OCI-LY3 (cell line): ENCODE data around the gene POLDIP2.

Experiments used
- H2AFZ ChIP-seq: fragments of 200-600, 300-600 bp; shearing (Covaris generic); 2 replicates; pipeline ENCODE4 v1.6.0; 2014; ENCODE audit warnings: antibody characterized with exemption, low read depth, low read length
- H3K27ac ChIP-seq: fragments of 200-600, 300-600 bp; sonication (generic); 2 replicates; pipeline ENCODE4 v1.5.1; 2014; ENCODE audit warnings: mild to moderate bottlenecking, low read length, moderate library complexity, mixed read lengths
- H3K27me3 ChIP-seq: fragments of 200-600, 300-600 bp; sonication (generic); 2 replicates; pipeline ENCODE4 v1.6.1; 2014; ENCODE audit warnings: low read depth, low read length, mixed read lengths
- H3K36me3 ChIP-seq: fragments of 200-600, 300-600 bp; sonication (generic); replicated peaks from 2 replicates; pipeline ENCODE3; 2014; ENCODE audit warnings: low read depth, low read length, mixed read lengths
- H3K4me1 ChIP-seq: fragments of 300-600, 200-600 bp; sonication (generic); 2 replicates; pipeline ENCODE4 v1.6.1; 2014; ENCODE audit warnings: low read length, mixed read lengths
- H3K4me2 ChIP-seq: fragments of 200-600, 300-600 bp; sonication (generic); 2 replicates; pipeline ENCODE4 v1.6.1; 2014; ENCODE audit warnings: low read length, mixed read lengths
- H3K4me3 ChIP-seq: fragments of 300-600, 200-600 bp; sonication (generic); 2 replicates; pipeline ENCODE4 v1.5.1; 2014; ENCODE audit warnings: antibody characterized with exemption, mild to moderate bottlenecking, low read length, moderate library complexity
- H3K79me2 ChIP-seq: fragments of 300-600, 200-600 bp; shearing (Covaris generic); 2 replicates; pipeline ENCODE4 v1.6.1; 2014; ENCODE audit warnings: mild to moderate bottlenecking, low read length, mixed read lengths
- H3K9ac ChIP-seq: fragments of 300-600, 200-600 bp; shearing (Covaris generic); 2 replicates; pipeline ENCODE4 v1.6.0; 2014; ENCODE audit warnings: mild to moderate bottlenecking, low read length, moderate library complexity
- H3K9me3 ChIP-seq: fragments of 200-600, 300-600 bp; shearing (Covaris generic); 2 replicates; pipeline ENCODE4 v1.6.1; 2014; ENCODE audit warnings: low read length, mixed read lengths; ENCODE audit not compliant: insufficient read depth
- H4K20me1 ChIP-seq: fragments of 200-600, 300-600 bp; sonication (generic); 2 replicates; pipeline ENCODE4 v1.6.1; 2016; ENCODE audit warnings: low read length, mixed read lengths; ENCODE audit not compliant: insufficient read depth
- CTCF ChIP-seq: fragments of 200-600, 300-600 bp; sonication (generic); IDR thresholded peaks from 2 replicates; pipeline ENCODE4 v1.5.1; 2014; ENCODE audit warnings: antibody characterized with exemption, low read length, low read depth
- EZH2phosphoT487 ChIP-seq: fragments of 200-600 bp; shearing (Covaris generic); IDR thresholded peaks from 2 replicates; pipeline ENCODE4 v1.6.1; 2018; ENCODE audit warnings: antibody characterized with exemption, mixed run types, low read depth

Gene POLDIP2

DNA sequence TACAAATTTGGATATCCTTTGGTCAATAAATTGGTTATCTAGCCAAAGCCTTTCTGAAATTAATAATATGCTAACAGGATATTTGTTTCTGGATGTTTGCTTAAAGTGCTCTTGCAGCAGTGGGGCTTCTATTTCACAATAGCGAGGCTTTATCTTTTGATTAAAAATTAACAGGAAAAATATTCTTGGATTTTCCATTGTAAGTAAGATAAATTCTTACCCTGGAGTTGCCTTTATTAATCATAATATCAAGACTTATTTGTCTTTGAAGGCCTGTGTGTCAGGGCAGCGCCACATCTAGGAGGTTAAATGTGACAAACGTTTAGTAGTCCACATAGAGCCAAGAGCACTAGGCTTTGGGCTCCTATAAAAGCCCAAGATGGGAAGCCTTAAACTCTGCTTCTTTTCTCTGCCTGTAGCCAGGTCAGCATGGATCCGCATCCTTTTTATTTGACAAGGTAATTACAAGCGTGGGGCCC lies 33.0 kb downstream of the POLDIP2 start:
- H3K27ac ChIP-seq, result peak overlapping the region; percentile 94
- H3K4me2 ChIP-seq, result peak overlapping the region; percentile 49
- peak overlapping the region; percentile 13 for H3K4me3 ChIP-seq
- peaks cover 70% of the 10 kb centered on the region for H3K36me3 ChIP-seq
- no peak overlapping the region for H3K9ac ChIP-seq
- H3K79me2 ChIP-seq, result peaks cover 96% of the 10 kb centered on the region
- no peaks in the 10 kb centered on the region for H3K27me3 ChIP-seq
- no peak overlapping the region for H2AFZ ChIP-seq
- H3K9me3 ChIP-seq, result no peaks in the 10 kb centered on the region
- H3K4me1 ChIP-seq, result peaks cover 82% of the 10 kb centered on the region
- peaks cover 53% of the 10 kb centered on the region for H4K20me1 ChIP-seq
- TF ChIP-seq EZH2phosphoT487, result no peak
- no peak for TF ChIP-seq CTCF

DNA sequence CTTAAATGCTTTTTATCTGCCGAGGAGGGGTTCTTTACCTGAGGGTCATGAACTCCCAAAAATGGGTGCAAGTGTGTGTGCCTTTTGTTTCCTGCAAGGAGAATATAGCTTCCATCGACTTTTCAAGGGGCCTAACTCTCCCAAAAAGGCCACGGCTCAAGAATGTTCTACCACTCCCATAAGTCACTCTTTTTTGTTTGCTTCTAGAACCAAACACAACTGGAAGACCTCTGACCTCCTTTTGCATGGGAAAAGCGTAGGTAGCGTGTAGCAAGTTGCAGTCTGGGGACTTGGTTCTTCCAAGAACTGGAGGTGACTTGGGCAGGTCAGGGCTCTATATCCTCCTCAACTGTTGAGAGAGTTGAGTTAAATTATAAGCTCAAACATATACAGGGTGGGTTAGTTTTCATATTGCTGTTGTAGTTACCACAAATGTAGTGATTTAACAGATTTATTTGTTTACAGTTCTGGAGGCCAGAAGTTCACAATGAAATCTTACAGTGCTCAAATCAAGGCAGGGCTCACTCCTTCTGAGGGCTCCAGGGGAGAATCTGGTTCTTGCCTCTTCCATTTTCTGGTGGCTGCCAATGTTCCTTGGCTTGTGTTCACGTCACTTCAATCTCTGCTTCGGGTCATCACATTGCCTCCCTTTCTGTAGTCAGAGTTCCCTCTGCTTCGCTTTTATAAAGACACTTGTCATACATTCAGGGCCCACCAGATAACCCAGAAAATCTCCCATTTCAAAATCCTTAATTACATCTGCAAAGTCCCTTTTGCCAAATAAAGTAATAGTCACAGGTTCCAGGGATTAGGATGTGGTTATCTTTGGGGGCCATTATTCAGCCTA lies 36.9 kb downstream of the POLDIP2 start:
- TF ChIP-seq EZH2phosphoT487 (no peak), CTCF (no peak)
- Histone ChIP-seq H3K9ac (peak overlapping the region; percentile 90), H3K4me3 (peak overlapping the region; percentile 84), H2AFZ (no peak overlapping the region), H4K20me1 (peaks cover 37% of the 10 kb centered on the region), H3K9me3 (no peaks in the 10 kb centered on the region), H3K27ac (peak overlapping the region; percentile 73), H3K4me1 (peaks cover 58% of the 10 kb centered on the region), H3K36me3 (peaks cover 34% of the 10 kb centered on the region), H3K4me2 (peak overlapping the region; percentile 97), H3K79me2 (peaks cover 86% of the 10 kb centered on the region), H3K27me3 (no peaks in the 10 kb centered on the region)

GRCh38 chr17:28319598-28319935 lies 37.8 kb downstream of the POLDIP2 start:
- no peak for TF ChIP-seq CTCF
- TF ChIP-seq EZH2phosphoT487, result no peak
- Histone ChIP-seq H3K27ac (peak overlapping the region; percentile 73), H3K9me3 (no peaks in the 10 kb centered on the region), H3K79me2 (peaks cover 77% of the 10 kb centered on the region), H3K4me3 (peak overlapping the region; percentile 84), H3K27me3 (no peaks in the 10 kb centered on the region), H2AFZ (no peak overlapping the region), H3K9ac (peak overlapping the region; percentile 90), H3K4me1 (peaks cover 49% of the 10 kb centered on the region), H3K4me2 (peak overlapping the region; percentile 97), H3K36me3 (peaks cover 27% of the 10 kb centered on the region), H4K20me1 (peaks cover 28% of the 10 kb centered on the region)

DNA sequence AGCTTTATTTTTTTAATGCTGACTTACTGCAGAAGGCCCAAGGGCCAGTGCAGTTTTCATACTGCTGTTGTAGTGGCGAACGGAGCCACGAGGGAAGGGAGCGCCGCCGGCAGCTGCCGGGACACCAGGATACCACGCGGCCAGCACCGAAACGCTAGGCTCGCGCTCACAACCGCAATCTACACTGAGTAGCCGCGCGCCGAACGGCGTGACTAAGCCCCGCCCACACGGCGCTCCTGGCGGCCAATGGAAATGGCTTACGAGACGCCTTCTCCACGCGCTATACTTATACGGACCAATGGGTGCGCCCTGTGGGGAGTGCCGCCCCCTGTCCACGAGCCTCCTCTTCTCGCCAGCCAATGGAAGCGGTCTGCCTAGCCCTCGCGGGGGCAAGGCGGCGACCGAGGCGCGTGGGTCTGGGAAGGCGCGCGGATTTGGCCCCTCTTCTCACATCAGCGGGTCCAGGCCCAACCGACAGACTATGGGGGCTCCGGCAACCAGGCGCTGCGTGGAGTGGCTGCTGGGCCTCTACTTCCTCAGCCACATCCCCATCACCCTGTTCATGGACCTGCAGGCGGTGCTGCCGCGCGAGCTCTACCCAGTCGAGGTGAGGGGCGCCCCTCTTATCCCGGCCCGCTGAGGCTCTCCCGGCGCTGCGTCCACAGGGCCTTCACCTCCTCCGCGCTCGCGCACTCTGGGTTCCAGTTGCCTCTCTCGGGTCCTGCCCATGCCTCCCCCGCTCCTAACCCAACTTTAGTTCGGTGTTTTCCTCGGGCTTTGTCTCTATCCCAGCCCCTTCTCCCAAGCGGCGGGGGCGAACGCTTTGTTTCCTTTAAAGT lies 38.3 kb downstream of the POLDIP2 start, which contains the start of gene TMEM97:
TSS of gene TMEM97 (plus strand) at position 442 of the 839 bp plus-strand sequence. CDS start at position 482, 40 bp downstream.
- H3K4me2 ChIP-seq, result peak within 1 kb of the TSS; percentile 97
- peak within 1 kb of the TSS; percentile 73 for H3K27ac ChIP-seq
- H3K79me2 ChIP-seq, result peaks cover 71% of the 10 kb centered on the region
- H3K36me3 ChIP-seq, result peaks cover 23% of the 10 kb centered on the region
- no peaks in the 10 kb centered on the region for H3K27me3 ChIP-seq
- H2AFZ ChIP-seq, result peak within 1 kb of the TSS; percentile 61; the same call in 1 of the 2 replicates
- peak within 1 kb of the TSS; percentile 84 for H3K4me3 ChIP-seq
- H4K20me1 ChIP-seq, result peaks cover 22% of the 10 kb centered on the region
- no peaks in the 10 kb centered on the region for H3K9me3 ChIP-seq
- peak within 1 kb of the TSS; percentile 97 for H3K9ac ChIP-seq
- peaks cover 44% of the 10 kb centered on the region for H3K4me1 ChIP-seq
- TF ChIP-seq EZH2phosphoT487 (no peak), CTCF (no peak)
